Neural cell (in vitro differentiated cells): ENCODE results near the gene YIPF6. TPM values are rescaled to one million over a fixed set of nuclear protein-coding genes. Genes with fewer than 3 reads are reported as not detected.

Experiments
- H2AFZ ChIP-seq: fragments of 200-600, 300-800 bp; sonication (generic), shearing (Covaris generic); 2 replicates; pipeline ENCODE4 v1.6.0; 2014; ENCODE audit warnings: low read depth, mild to moderate bottlenecking, antibody characterized with exemption, low read length, moderate library complexity
- H3F3A ChIP-seq: fragments of 200-600 bp; shearing (Covaris generic); 2 replicates; pipeline ENCODE4 v1.6.1; 2016; ENCODE audit warnings: mild to moderate bottlenecking, moderate library complexity, mixed read lengths, antibody characterized with exemption, low read length; ENCODE audit not compliant: insufficient read depth, poor library complexity, severe bottlenecking
- H3K27ac ChIP-seq: fragments of 200-600, 300-800 bp; sonication (generic), shearing (Covaris generic); 2 replicates; pipeline ENCODE4 v1.5.1; 2014; ENCODE audit warnings: mild to moderate bottlenecking, low read length, moderate library complexity
- H3K27me3 ChIP-seq: fragments of 300-800, 200-600 bp; sonication (generic), shearing (Covaris generic); 2 replicates; pipeline ENCODE4 v1.6.0; 2014; ENCODE audit warnings: mild to moderate bottlenecking, low read depth, low read length, moderate library complexity; ENCODE audit not compliant: insufficient read depth
- H3K36me3 ChIP-seq: fragments of 300-800, 200-600 bp; sonication (generic), shearing (Covaris generic); 2 replicates; pipeline ENCODE4 v1.5.1; 2014; ENCODE audit warnings: mild to moderate bottlenecking, antibody characterized with exemption, low read length, moderate library complexity; ENCODE audit not compliant: insufficient read depth
- H3K4me2 ChIP-seq: fragments of 300-800, 200-600 bp; sonication (generic), shearing (Covaris generic); 2 replicates; pipeline ENCODE4 v1.6.0; 2014; ENCODE audit warnings: mild to moderate bottlenecking, low read length
- H3K4me3 ChIP-seq: fragments of 300-800, 200-600 bp; sonication (generic), shearing (Covaris generic); 2 replicates; pipeline ENCODE4 v1.5.1; 2014; ENCODE audit warnings: mild to moderate bottlenecking, low read length, moderate library complexity
- H3K79me2 ChIP-seq: fragments of 200-600 bp; shearing (Covaris generic); replicated peaks from 2 replicates; pipeline ENCODE4 v1.6.0; 2014; ENCODE audit warnings: mild to moderate bottlenecking, low read length, moderate library complexity; ENCODE audit not compliant: insufficient read depth
- H3K9ac ChIP-seq: fragments of 300-800, 200-600 bp; sonication (generic), shearing (Covaris generic); 2 replicates; pipeline ENCODE4 v1.6.1; 2016; ENCODE audit warnings: mild to moderate bottlenecking, low read length, mixed read lengths
- H3K9me2 ChIP-seq: fragments of 200-600 bp; shearing (Covaris generic); 2 replicates; pipeline ENCODE4 v1.6.1; 2016; ENCODE audit warnings: mild to moderate bottlenecking, low read length, mixed read lengths; ENCODE audit not compliant: insufficient read depth
- H3K9me3 ChIP-seq: fragments of 200-600, 300-800 bp; sonication (generic), shearing (Covaris generic); 2 replicates; pipeline ENCODE4 v1.6.1; 2016; ENCODE audit warnings: mild to moderate bottlenecking, mixed run types, low read length, moderate library complexity, mixed read lengths
- H4K20me1 ChIP-seq: fragments of 200-600 bp; shearing (Covaris generic); 2 replicates; pipeline ENCODE4 v1.6.1; 2016; ENCODE audit warnings: mild to moderate bottlenecking, mixed run types; ENCODE audit not compliant: insufficient read depth
- EP300 ChIP-seq: fragments of 450-650 bp; conservative IDR thresholded peaks from 2 replicates; pipeline ENCODE4 v1.6.1; 2014; ENCODE audit warnings: antibody characterized with exemption, mild to moderate bottlenecking, moderate library complexity; ENCODE audit not compliant: poor library complexity, severe bottlenecking
- EZH2 ChIP-seq: fragments of 200-600, 300-800 bp; shearing (Covaris generic), sonication (generic); IDR thresholded peaks from 2 replicates; pipeline ENCODE4 v1.6.1; 2014; ENCODE audit warnings: antibody characterized with exemption, low read length, borderline replicate concordance, mild to moderate bottlenecking; ENCODE audit not compliant: insufficient read depth, poor library complexity, severe bottlenecking
- MXI1 ChIP-seq: fragments of 450-650 bp; conservative IDR thresholded peaks from 2 replicates; pipeline ENCODE4 v1.6.1; 2014; ENCODE audit warnings: antibody characterized with exemption, mild to moderate bottlenecking; ENCODE audit not compliant: poor library complexity, severe bottlenecking
- POLR2AphosphoS5 ChIP-seq: IDR thresholded peaks from 2 replicates; pipeline ENCODE4 v1.6.1; 2012
- RAD21 ChIP-seq: fragments of 450-650 bp; conservative IDR thresholded peaks from 2 replicates; pipeline ENCODE4 v1.6.1; 2014; ENCODE audit warnings: antibody characterized with exemption, mild to moderate bottlenecking, moderate library complexity
- SMC3 ChIP-seq: fragments of 450-650 bp; conservative IDR thresholded peaks from 2 replicates; pipeline ENCODE4 v1.6.1; 2014; ENCODE audit warnings: antibody characterized with exemption, mild to moderate bottlenecking, moderate library complexity; ENCODE audit not compliant: poor library complexity
- TAF1 ChIP-seq: IDR thresholded peaks from 2 replicates; pipeline ENCODE4 v1.6.1; 2012; ENCODE audit warnings: low read depth
- polyA plus RNA-seq: library from polyadenylated mRNA; depleted of rRNA; stranded (reverse); fragments of >200 nt; gene quantifications from 2 replicates; pipeline ENCODE4 v1.2.3, GENCODE V29; 2014
- TF ChIP-seq, protein P1 (sequence below): IDR thresholded peaks from 2 replicates; pipeline ENCODE4 v1.6.1; 2012; ENCODE audit warnings: borderline replicate concordance
- TF ChIP-seq, protein P2 (sequence below): fragments of 450-650 bp; IDR thresholded peaks from 2 replicates; pipeline ENCODE4 v1.5.1; 2014; ENCODE audit warnings: antibody characterized with exemption, mild to moderate bottlenecking, moderate library complexity; ENCODE audit not compliant: poor library complexity, severe bottlenecking

The YIPF6 gene
- polyA plus RNA-seq, 1 donor from 2014 or later, result 28.5 TPM

DNA sequence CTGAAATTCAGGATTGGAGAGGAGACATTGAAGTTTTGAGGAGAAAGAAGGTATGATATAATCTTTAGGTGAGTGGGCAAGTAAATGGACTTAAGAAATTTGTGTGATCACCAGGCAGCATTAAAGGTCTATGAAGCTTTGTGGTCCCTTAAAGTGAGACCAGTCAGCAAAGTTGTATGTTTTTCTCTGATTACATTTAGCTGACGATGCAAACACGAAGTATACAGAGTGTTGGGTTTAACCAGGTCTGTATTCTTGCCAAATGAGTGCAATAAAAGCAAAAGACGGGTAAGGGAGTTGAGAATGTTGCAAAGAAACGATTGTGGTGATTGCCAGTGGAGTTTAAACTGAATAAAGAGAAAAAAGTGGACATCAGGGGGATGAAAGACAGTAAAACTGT is 11.6 kb upstream of the YIPF6 start:
- no peak overlapping the region for H2AFZ ChIP-seq
- H3K4me2 ChIP-seq, result no peak overlapping the region
- H3K4me3 ChIP-seq, result no peak overlapping the region
- no peaks in the 10 kb centered on the region for H3F3A ChIP-seq
- TF ChIP-seq EP300 (no peak), MXI1 (no peak), POLR2AphosphoS5 (no peak), SMC3 (no peak), EZH2 (no peak), RAD21 (no peak), TAF1 (no peak)
- TF ChIP-seq, protein P1, sequence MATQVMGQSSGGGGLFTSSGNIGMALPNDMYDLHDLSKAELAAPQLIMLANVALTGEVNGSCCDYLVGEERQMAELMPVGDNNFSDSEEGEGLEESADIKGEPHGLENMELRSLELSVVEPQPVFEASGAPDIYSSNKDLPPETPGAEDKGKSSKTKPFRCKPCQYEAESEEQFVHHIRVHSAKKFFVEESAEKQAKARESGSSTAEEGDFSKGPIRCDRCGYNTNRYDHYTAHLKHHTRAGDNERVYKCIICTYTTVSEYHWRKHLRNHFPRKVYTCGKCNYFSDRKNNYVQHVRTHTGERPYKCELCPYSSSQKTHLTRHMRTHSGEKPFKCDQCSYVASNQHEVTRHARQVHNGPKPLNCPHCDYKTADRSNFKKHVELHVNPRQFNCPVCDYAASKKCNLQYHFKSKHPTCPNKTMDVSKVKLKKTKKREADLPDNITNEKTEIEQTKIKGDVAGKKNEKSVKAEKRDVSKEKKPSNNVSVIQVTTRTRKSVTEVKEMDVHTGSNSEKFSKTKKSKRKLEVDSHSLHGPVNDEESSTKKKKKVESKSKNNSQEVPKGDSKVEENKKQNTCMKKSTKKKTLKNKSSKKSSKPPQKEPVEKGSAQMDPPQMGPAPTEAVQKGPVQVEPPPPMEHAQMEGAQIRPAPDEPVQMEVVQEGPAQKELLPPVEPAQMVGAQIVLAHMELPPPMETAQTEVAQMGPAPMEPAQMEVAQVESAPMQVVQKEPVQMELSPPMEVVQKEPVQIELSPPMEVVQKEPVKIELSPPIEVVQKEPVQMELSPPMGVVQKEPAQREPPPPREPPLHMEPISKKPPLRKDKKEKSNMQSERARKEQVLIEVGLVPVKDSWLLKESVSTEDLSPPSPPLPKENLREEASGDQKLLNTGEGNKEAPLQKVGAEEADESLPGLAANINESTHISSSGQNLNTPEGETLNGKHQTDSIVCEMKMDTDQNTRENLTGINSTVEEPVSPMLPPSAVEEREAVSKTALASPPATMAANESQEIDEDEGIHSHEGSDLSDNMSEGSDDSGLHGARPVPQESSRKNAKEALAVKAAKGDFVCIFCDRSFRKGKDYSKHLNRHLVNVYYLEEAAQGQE, result no peak
- TF ChIP-seq, protein P2, sequence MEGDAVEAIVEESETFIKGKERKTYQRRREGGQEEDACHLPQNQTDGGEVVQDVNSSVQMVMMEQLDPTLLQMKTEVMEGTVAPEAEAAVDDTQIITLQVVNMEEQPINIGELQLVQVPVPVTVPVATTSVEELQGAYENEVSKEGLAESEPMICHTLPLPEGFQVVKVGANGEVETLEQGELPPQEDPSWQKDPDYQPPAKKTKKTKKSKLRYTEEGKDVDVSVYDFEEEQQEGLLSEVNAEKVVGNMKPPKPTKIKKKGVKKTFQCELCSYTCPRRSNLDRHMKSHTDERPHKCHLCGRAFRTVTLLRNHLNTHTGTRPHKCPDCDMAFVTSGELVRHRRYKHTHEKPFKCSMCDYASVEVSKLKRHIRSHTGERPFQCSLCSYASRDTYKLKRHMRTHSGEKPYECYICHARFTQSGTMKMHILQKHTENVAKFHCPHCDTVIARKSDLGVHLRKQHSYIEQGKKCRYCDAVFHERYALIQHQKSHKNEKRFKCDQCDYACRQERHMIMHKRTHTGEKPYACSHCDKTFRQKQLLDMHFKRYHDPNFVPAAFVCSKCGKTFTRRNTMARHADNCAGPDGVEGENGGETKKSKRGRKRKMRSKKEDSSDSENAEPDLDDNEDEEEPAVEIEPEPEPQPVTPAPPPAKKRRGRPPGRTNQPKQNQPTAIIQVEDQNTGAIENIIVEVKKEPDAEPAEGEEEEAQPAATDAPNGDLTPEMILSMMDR, result no peak
- H3K79me2 ChIP-seq, result no peaks in the 10 kb centered on the region
- H4K20me1 ChIP-seq, result no peaks in the 10 kb centered on the region
- no peaks in the 10 kb centered on the region for H3K36me3 ChIP-seq
- no peak overlapping the region for H3K9ac ChIP-seq
- no peaks in the 10 kb centered on the region for H3K27me3 ChIP-seq
- no peaks in the 10 kb centered on the region for H3K9me2 ChIP-seq
- H3K9me3 ChIP-seq, result no peaks in the 10 kb centered on the region
- H3K27ac ChIP-seq, result no peak overlapping the region

DNA sequence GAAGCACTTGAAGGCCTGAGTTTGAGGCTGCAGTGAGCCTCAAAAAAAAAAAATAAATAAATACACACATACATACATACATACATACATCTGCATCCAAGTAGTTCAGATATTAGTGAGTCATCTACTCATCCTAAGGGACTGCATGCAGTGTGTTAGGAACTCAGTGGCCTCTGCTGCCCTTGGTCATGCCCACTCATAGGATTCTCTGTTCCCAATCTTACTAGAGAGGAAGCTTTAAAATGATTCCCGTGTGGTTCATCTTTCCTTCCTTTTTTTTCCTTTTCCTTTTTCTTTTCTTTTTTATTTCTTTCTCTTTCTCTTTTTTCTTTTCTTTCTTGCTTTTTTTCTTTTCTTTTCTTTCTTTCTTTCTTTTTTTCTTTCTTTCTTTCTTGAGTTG is 10.9 kb upstream of the YIPF6 start:
- no peak for TF ChIP-seq POLR2AphosphoS5
- no peaks in the 10 kb centered on the region for H3K9me3 ChIP-seq
- H3K79me2 ChIP-seq, result no peaks in the 10 kb centered on the region

DNA sequence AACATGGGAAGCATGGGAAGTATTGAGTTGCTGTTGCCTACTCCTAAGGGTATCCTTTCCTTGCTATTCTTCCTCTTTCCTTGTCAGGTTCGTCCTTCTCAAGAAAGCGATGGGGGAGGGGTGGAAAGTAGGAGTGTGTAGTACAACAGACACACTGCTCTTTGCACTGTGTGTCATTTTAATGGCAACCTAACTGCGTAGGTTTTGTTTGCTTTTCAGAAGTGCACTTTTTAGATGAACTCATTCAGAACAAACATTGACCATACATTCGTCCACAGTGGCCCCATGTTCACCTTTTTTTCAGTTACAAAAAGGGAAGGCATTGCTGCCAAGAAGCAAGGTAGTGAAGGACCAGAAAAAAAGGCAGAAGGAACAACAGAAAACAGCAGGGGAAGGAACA is 10.2 kb upstream of the YIPF6 start:
- H3K9me2 ChIP-seq, result no peaks in the 10 kb centered on the region
- H3K4me2 ChIP-seq, result no peak overlapping the region
- TF ChIP-seq POLR2AphosphoS5 (no peak), RAD21 (no peak), SMC3 (no peak), MXI1 (no peak), TAF1 (no peak), EZH2 (no peak), EP300 (no peak)
- TF ChIP-seq, protein P2, result no peak
- TF ChIP-seq, protein P1, result no peak
- no peaks in the 10 kb centered on the region for H4K20me1 ChIP-seq
- no peak overlapping the region for H2AFZ ChIP-seq
- no peaks in the 10 kb centered on the region for H3F3A ChIP-seq
- no peaks in the 10 kb centered on the region for H3K27me3 ChIP-seq
- H3K4me3 ChIP-seq, result no peak overlapping the region
- H3K79me2 ChIP-seq, result no peaks in the 10 kb centered on the region
- H3K9me3 ChIP-seq, result no peaks in the 10 kb centered on the region
- H3K27ac ChIP-seq, result no peak overlapping the region
- no peak overlapping the region for H3K9ac ChIP-seq
- no peaks in the 10 kb centered on the region for H3K36me3 ChIP-seq

More for the DNA sequence above, 10.9 kb upstream of the YIPF6 start:
- Histone ChIP-seq H3K9ac (no peak overlapping the region), H3K27ac (no peak overlapping the region), H3F3A (no peaks in the 10 kb centered on the region), H3K4me3 (no peak overlapping the region), H3K4me2 (no peak overlapping the region), H3K27me3 (no peaks in the 10 kb centered on the region), H4K20me1 (no peaks in the 10 kb centered on the region), H2AFZ (no peak overlapping the region), H3K36me3 (no peaks in the 10 kb centered on the region), H3K9me2 (no peaks in the 10 kb centered on the region)
